Embryonic facial prominence (tissue), 1 donor: ENCODE measurements around the gene HSPB9.
A peak's percentile ranks its signal among the peaks of the same experiment; 100 is the strongest.
"Not testable (repeated sequence)": the region's sequence is repeated elsewhere in the genome, so short reads cannot be mapped to it uniquely, and the experiment has no call there.

Source experiments
- DNase-seq: peaks from one replicate; pipeline ENCODE4 v3.0.0-alpha.2; 2016; ENCODE audit errors: extremely low spot score

HSPB9 gene

GRCh38 chr17:42120161-42120769, 2.3 kb upstream of the HSPB9 start:
- DNase-seq: no peak

- DNase-seq: peak; percentile 53
These were observed 1.5 kb upstream of the HSPB9 start, which contains the start of gene KAT2A for GRCh38 chr17:42120770-42121769. Gene KAT2A, minus strand, starts transcription at chr17:42121367. Its CDS starts 63 bp downstream, at chr17:42121304.

DNA sequence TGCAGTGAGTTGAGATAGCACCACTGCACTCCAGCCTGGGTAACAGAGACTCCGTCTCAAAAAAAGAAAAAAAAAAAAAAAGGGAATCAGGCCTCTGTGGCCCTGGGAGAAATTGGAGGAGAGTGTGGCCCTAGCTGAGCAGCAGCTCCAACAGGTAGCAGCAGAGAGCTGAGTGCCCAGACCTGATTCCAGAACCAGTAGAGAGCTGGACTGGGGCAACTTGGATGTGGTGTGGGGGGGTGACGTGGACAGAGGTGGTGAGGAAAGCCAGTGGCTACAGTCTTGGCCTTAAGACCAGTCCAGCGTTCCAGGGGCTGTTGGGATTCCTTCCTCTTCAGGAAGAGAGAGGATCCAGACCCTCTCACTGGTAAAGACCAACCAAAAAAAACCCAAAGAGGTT, 1.7 kb downstream of the HSPB9 start:
- DNase-seq: no peak

DNA sequence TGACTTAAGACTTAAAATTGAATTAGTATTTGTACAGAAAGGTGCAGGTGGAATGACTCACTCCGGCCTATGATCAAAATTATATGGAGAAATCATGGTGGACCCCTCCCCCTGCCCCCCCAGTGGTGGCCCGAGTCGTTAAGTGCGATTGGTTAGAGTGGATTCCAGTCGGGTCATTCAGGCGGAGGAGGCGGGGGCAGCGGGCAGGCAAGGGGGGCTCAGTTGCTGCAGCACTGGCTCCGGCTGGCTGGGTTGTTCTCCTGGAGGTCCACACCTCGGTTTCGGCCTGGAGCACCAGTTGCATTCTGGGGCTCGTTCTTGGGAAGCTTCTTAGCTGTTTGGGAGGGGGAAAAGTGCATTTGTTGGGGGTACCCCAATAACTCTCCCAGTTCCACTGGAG, 3.0 kb downstream of the HSPB9 start:
- DNase-seq: no peak

DNA sequence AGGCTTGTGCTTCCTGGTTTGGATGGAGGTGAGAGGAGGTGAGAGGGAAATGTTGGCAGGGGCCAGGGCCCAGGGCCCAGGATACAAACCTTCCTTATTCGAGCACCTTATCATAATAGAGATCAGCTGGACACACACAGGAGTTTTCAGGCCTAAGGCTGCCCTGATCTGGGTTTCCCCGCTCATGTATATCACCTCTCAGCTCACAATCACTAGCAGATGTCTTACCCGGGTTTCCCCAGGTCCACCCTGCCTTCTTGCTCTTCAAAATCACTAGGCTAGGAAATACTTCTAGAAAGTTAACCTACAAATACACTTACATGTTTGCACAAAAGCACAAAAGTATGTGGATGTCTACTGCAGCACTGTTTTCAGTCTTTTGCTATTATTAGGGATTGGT, 4.2 kb downstream of the HSPB9 start:
- no peak for DNase-seq

DNA sequence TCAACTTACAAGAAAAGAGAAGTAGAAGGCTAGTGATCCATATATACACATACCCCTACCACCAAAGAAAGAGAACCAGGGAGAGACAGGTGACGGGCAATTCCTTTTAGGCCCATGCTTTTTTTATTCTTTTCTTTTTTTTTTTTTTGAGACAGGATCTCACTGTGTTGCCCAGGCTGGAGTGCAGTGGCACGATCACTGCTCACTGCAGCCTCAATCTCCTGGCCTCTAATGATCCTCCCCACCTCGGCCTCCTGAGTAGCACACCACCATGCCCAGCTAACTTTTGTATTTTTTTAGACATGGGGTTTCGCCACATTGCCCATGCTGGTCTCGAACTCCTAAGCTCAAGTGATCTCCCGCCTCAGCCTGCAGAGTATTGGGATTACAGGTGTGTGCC, 4.8 kb downstream of the HSPB9 start:
- no peak for DNase-seq

- no peak for DNase-seq
These were observed 6.7 kb downstream of the HSPB9 start for GRCh38 chr17:42129109-42129837.

GRCh38 chr17:42130310-42130936, 7.8 kb downstream of the HSPB9 start:
- no peak for DNase-seq

- DNase-seq: no peak
These were observed 8.6 kb downstream of the HSPB9 start for GRCh38 chr17:42131232-42131631.

GRCh38 chr17:42131981-42132432, 9.4 kb downstream of the HSPB9 start:
- no peak for DNase-seq

DNA sequence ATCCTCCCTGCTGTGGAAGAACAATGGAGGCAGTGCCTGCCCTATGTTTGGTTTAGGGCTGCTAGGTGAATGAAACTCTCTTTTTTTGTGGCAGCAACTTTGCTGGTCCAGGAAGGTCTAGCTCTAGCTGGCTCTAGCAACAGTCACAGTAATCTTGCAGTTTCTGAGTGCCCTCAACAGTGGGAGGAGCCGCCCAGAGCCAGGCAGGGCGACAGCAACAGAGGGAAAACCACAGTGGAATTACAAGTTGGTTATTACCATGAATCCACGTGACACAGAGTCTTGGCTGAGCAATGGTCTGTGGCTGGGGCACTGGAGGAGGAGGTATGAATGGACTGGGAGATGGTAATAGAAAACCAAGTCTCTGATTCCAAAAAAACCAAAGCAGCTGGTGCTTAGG, 10.3 kb downstream of the HSPB9 start:
- no peak for DNase-seq

DNA sequence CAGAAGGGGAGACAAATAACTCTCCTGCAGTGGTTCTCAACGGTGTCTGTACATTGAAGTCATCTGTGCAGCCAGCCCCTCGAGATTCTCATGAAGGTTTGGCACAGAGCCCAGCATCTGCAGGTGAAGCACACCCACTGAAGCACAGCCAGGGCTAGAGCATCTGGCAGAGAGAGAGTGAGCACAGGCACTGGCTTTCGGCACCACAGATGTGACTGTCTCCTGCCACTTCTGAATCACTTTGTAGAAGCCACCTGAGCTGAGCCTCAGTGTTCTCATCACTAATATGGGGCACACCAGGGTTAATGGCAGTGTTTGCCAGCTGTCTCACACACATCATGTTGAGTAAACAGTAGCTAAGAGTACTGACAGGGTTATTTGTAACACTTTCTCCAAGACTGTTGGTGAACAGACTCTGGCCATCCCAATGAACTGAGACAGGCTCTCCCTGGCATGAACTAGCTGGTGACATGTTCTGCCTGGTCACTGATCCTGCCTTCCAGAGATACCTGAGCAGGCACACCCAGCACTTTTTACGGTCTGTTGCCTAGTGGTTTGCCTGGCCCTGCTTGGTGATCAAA, 10.9 kb downstream of the HSPB9 start:
- no peak for DNase-seq

DNA sequence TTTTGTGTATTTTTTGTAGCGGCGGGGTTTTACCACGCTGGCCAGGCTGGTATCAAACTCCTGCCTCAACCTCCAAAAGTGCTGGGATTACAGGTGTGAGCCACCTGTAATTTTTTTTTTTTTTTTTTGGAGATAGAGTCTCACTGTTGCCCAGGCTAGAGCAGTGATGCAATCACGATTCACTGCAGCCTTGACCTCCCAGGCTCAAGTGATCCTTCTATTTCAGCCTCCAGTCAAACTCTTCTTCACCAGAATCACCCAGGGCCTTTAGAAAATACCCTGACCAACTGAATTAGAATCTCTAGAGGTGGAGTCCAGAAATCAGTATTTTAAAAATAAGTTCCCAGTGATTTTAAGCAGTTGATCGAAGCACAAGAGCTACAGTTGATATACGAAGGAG, 12.5 kb downstream of the HSPB9 start:
- DNase-seq: no peak

DNA sequence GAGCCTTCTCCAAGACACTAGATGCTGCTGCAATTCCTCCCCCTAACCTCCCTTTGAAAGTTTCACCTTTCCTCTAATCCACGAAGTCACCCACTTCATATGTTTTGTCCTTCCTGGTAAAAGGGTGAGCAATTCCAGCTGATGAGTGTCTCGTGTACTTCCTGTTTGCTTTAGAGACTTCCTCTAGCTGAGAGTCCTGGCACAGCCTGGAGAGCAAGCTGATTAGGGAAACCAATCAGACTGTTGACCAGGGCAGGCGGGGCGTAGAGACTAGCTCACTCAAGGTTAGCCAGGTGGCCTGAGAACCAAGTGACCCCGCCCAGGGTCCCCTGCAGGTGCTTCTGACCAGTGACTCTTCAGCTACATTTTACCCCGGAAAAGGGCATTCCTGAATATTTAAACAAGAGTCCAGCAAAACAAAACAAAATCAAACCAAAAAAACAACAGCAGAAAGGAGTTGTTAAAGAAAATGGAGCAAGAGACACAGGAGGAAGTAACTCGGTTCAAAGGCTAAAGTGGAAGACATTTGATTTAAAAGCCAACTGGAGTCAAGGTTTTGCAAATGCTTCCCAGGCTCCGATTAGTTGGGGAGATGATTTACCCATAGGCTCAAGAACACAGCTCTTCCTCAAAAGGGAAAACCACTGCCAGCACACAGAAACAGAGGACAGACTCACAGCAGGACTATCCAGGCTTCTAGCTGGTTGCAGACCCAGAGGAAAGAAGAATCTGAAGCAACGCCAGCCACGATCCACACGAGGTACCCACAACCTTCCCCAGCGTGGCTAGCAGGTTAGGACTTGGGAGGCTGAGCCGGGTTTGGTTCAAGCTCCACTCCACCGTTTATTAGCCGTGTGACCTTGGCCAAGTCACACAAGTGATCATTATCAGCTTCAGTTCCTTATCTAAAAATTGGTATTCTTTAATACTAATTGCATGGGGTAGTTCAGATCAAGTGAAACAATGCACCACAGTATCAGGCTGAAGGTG, 13.4 kb downstream of the HSPB9 start:
- DNase-seq: no peak

DNA sequence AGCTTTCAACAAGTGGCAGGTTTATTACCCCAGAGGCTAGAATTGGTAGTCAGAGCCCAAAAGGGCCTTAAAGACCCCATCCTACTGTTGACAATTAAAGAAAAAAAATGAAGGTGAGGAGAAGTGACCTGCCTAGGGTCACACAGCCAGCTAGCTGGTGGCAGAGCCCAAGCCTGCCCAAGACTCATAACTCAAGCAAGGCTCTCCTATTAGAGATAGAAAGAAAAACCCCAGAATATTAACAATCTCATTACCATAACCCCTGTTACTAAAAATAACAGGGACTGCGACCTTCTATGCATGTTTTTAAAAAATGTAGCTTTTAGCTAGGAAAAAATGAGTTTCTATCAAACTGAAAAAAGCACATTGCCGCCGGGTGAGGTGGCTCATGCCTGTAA, 14.0 kb downstream of the HSPB9 start:
- no peak for DNase-seq

DNA sequence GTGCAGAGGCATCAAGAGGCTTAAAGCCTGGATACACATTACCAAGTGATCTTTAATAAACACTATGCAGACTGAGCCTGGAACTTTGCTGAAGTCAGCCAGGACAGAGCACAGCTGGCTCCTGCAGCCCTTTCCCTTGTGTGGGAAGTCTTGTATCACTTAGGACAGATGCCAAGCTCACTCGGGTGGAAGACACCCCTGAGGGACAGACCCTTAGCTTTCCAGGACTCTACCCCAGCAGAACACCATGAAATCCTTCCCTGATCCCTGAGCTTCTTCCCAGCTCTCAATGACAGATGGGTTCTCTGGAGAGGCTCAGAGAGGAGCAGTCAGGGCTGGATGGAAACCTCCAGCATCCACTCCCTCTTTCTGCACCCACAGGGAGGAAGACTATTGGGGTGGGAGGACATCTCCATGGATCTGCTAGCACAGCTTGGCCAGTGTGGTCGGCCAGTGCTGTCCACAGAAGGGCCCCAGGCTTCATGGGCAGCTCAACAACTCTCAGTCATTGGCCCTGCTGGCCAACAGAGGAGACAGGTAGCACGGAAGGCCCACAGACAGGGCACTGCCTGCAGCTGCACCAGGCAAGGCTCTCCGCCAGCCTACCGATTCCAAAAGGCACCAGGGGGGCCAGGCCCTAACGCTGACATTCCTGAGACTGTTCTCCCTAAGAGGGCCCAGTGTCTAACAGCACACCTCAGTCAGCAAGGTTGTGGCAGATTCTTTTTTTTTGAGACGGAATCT, 16.3 kb downstream of the HSPB9 start:
- no peak for DNase-seq

DNA sequence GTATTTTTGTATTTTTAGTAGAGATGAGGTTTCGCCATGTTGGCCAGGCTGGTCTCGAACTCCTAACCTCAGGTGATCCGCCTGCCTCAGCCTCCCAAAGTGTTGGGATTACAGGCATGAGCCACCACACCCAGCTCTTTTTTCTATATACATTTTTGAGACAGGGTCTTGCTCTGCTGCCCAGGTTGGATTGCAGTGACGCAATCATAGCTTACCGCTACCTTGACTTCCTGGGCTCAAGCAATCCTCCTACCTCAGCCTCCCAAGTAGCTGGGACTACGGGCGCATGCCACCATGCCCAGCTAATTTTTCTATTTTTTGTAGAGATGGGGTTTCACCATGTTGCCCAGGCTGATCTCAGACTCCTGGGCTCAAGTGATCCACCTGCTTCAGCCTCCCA, 18.1 kb downstream of the HSPB9 start:
- not testable (repeated sequence) for DNase-seq

- DNase-seq: no peak
These were observed 18.8 kb downstream of the HSPB9 start for GRCh38 chr17:42141382-42141781.

GRCh38 chr17:42142371-42142896, 19.8 kb downstream of the HSPB9 start:
- no peak for DNase-seq
